ENCODE data around the gene OTUD7B. TPM values are rescaled to one million over a fixed set of nuclear protein-coding genes. Genes with fewer than 3 reads are reported as not detected.
A peak's percentile ranks its signal among the peaks of the same experiment; 100 is the strongest.

The OTUD7B gene
- total RNA-seq, 2 donors from 2014 or later = 30.3 to 34.8 TPM

- Mint-ChIP-seq H3K4me1 (ENCODE audit: low read depth) (no peaks in the 10 kb centered on the region), H3K36me3 (ENCODE audit: insufficient read depth in 2 of 2) (no peaks in the 10 kb centered on the region), H3K27ac (no peak overlapping the region), H3K9me3 (no peaks in the 10 kb centered on the region), H3K4me3 (no peak overlapping the region), H3K27me3 (ENCODE audit: low read depth) (no peaks in the 10 kb centered on the region)
- DNase-seq (no peak), ATAC-seq (replicated peaks in 1 of 2) (no peak)
These were observed 7.6 kb upstream of the OTUD7B start for GRCh38 chr1:150018165-150018564.

DNA sequence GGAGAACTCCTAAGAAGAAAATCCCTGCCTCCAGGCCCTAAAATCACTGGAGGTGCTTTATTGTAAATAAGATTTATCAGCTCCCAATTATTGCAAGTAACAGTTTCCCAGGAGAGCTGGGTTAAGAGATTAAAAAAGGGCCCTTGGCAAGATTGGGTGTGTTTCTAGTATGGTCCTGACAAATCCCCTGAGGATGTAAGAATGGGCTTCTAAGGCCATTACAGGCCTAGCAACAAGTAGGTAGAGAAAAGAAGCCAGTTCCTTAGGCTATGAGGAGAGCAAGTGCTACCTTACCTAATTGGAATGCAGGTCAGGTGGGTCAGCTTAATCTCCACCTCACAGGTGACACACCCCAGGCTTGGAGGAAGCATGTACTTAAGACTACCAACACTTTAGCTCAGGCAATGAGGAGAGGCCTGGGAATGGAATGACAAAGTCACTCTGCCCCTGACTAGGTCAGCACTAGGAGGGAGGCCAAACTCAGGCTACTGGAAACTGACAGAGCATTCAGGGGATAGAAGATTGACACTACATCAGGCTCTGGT is 6.8 kb upstream of the OTUD7B start:
- Mint-ChIP-seq H3K27ac (no peak overlapping the region), H3K4me3 (no peak overlapping the region), H3K9me3 (no peaks in the 10 kb centered on the region), H3K27me3 (ENCODE audit: low read depth) (no peaks in the 10 kb centered on the region), H3K36me3 (ENCODE audit: insufficient read depth in 2 of 2) (no peaks in the 10 kb centered on the region), H3K4me1 (ENCODE audit: low read depth) (no peaks in the 10 kb centered on the region)
- ATAC-seq (replicated peaks in 1 of 2) (no peak), DNase-seq (no peak)

- DNase-seq (no peak), ATAC-seq (replicated peaks in 1 of 2) (no peak)
- no peak overlapping the region for H3K4me3 Mint-ChIP-seq
- H3K27ac Mint-ChIP-seq = no peak overlapping the region
- H3K27me3 Mint-ChIP-seq (ENCODE audit: low read depth) = no peaks in the 10 kb centered on the region
- H3K4me1 Mint-ChIP-seq (ENCODE audit: low read depth) = no peaks in the 10 kb centered on the region
- no peaks in the 10 kb centered on the region for H3K9me3 Mint-ChIP-seq
- no peaks in the 10 kb centered on the region for H3K36me3 Mint-ChIP-seq (ENCODE audit: insufficient read depth in 2 of 2)
These were observed 5.2 kb upstream of the OTUD7B start for GRCh38 chr1:150015651-150016131.

GRCh38 chr1:150012611-150013010 is 2.1 kb upstream of the OTUD7B start:
- Mint-ChIP-seq H3K27ac (no peak overlapping the region), H3K36me3 (ENCODE audit: insufficient read depth in 2 of 2) (peaks cover 5% of the 10 kb centered on the region in 2 donors), H3K4me1 (ENCODE audit: low read depth) (peaks cover 19% of the 10 kb centered on the region), H3K4me3 (no peak overlapping the region), H3K9me3 (no peaks in the 10 kb centered on the region), H3K27me3 (ENCODE audit: low read depth) (no peaks in the 10 kb centered on the region)
- DNase-seq (no peak), ATAC-seq (replicated peaks in 1 of 2) (no peak)

- DNase-seq (peak; percentile 71 to 76), ATAC-seq (replicated peaks in 1 of 2) (peak; percentile 71)
- Mint-ChIP-seq H3K27ac (peak overlapping the region; percentile 99), H3K27me3 (ENCODE audit: low read depth) (no peaks in the 10 kb centered on the region), H3K4me3 (peak overlapping the region; percentile 94 to 97), H3K36me3 (ENCODE audit: insufficient read depth in 2 of 2) (peaks cover 7 to 12% of the 10 kb centered on the region in 2 donors), H3K9me3 (no peaks in the 10 kb centered on the region), H3K4me1 (ENCODE audit: low read depth) (peaks cover 39% of the 10 kb centered on the region)
These were observed 728 bp downstream of the OTUD7B start for GRCh38 chr1:150009604-150010392.

GRCh38 chr1:150008699-150009098 is 1.8 kb downstream of the OTUD7B start:
- no peaks in the 10 kb centered on the region for H3K9me3 Mint-ChIP-seq
- H3K36me3 Mint-ChIP-seq (ENCODE audit: insufficient read depth in 2 of 2) = peaks cover 10 to 19% of the 10 kb centered on the region in 2 donors
- no peaks in the 10 kb centered on the region for H3K27me3 Mint-ChIP-seq (ENCODE audit: low read depth)
- H3K27ac Mint-ChIP-seq = no peak overlapping the region
- H3K4me1 Mint-ChIP-seq (ENCODE audit: low read depth) = peaks cover 50% of the 10 kb centered on the region
- ATAC-seq (replicated peaks in 1 of 2) (no peak), DNase-seq (no peak)
- peak overlapping the region; percentile 94 to 97 for H3K4me3 Mint-ChIP-seq

DNA sequence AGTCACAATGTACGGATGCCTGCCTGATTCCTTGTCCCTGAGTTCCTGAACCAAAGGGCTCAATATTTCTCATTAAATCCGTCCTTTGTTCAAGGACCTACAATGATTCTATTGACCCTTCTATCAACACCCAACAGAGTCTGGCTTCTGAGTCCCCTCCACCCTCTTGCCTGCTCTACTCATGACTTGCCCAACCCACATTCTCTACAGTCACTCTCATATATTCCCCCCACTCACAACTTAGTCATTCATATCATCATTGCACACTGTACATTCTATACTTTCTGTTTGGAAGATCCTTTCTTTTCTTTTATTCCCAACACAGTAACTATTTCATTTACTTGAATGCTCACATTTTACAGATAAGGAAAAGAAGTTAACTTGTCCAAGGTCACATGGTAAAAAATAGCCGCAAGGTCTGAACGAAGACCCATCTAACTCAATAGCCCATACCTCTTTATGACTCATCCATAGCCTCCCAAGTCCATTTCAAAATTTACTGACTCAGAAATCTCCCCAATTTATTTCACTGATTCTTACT is 3.6 kb downstream of the OTUD7B start:
- Mint-ChIP-seq H3K9me3 (no peaks in the 10 kb centered on the region), H3K4me1 (ENCODE audit: low read depth) (peaks cover 66% of the 10 kb centered on the region), H3K27ac (peak overlapping the region; percentile 12), H3K4me3 (peak overlapping the region; percentile 94 to 97), H3K36me3 (ENCODE audit: insufficient read depth in 2 of 2) (peaks cover 14 to 22% of the 10 kb centered on the region in 2 donors), H3K27me3 (ENCODE audit: low read depth) (no peaks in the 10 kb centered on the region)
- DNase-seq = peak in 1 of 2 donors; percentile 41
- peak; percentile 76 to 81 for ATAC-seq (replicated peaks in 1 of 2)

DNA sequence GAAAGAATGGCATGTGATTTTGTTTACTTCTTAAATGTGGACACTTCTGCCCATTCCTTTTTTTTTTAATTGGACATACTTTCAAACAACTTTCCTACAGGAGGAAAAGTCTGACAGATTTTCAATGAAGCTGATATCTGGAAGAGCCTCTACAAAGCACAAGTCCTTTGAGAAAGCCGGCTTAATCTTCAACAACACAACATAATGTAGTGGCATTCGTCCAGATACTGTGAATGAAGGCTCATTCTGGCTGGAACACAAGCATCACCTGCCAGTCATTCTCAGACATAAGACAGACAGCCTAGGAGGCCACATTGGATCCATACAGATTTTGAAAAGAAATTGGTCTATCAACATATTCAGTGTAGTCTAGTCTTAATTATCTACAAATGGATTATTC is 4.9 kb downstream of the OTUD7B start:
- no peak overlapping the region for H3K27ac Mint-ChIP-seq
- peaks cover 14 to 27% of the 10 kb centered on the region in 2 donors for H3K36me3 Mint-ChIP-seq (ENCODE audit: insufficient read depth in 2 of 2)
- no peaks in the 10 kb centered on the region for H3K27me3 Mint-ChIP-seq (ENCODE audit: low read depth)
- H3K4me3 Mint-ChIP-seq = no peak overlapping the region
- ATAC-seq (replicated peaks in 1 of 2) = no peak
- no peaks in the 10 kb centered on the region for H3K9me3 Mint-ChIP-seq
- H3K4me1 Mint-ChIP-seq (ENCODE audit: low read depth) = peaks cover 76% of the 10 kb centered on the region
- no peak for DNase-seq

DNA sequence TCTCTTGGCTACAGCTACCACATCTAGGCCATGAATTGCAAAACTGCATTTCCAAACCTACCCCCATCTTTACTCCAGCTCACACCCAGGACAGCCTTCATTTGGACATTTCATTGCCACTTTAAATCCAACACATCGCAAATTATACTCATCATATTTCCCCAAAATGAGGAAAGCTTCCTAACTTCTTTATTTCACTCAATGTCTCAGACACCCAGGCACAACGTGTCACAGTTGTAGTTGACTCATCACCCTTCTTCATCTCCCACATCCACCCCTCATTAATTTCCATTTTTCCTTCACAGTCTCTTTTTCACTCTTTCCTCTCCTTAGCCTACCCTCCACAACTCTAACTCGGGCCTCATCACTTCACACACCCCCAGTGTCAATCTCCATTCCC is 6.7 kb downstream of the OTUD7B start:
- H3K9me3 Mint-ChIP-seq = no peaks in the 10 kb centered on the region
- no peak overlapping the region for H3K4me3 Mint-ChIP-seq
- peak overlapping the region; percentile 29 for H3K27ac Mint-ChIP-seq
- H3K27me3 Mint-ChIP-seq (ENCODE audit: low read depth) = no peaks in the 10 kb centered on the region
- peaks cover 85% of the 10 kb centered on the region for H3K4me1 Mint-ChIP-seq (ENCODE audit: low read depth)
- peaks cover 11 to 30% of the 10 kb centered on the region in 2 donors for H3K36me3 Mint-ChIP-seq (ENCODE audit: insufficient read depth in 2 of 2)
- DNase-seq = no peak
- no peak for ATAC-seq (replicated peaks in 1 of 2)

DNA sequence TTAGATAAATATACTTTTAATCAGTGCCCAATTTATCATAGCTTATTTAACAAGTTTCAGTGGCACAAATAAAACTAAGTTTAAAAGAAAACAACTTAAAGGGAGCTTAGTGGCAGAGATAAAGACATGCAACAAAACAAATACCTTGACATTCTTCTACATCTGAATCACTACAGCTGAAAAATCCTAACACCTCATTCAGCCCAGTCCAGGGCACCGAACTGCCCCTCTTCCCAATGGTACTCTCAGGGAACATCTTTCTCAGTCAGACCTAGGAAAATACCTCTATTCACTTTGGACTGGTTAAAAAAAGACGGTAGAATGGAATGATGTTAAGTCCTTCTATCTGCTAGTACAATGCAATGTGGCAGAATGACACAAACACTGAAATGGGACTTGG is 8.3 kb downstream of the OTUD7B start:
- Mint-ChIP-seq H3K36me3 (ENCODE audit: insufficient read depth in 2 of 2) (peaks cover 11 to 33% of the 10 kb centered on the region in 2 donors), H3K27me3 (ENCODE audit: low read depth) (no peaks in the 10 kb centered on the region), H3K4me3 (no peak overlapping the region), H3K4me1 (ENCODE audit: low read depth) (peaks cover 85% of the 10 kb centered on the region), H3K27ac (no peak overlapping the region), H3K9me3 (no peaks in the 10 kb centered on the region)
- DNase-seq = no peak
- ATAC-seq (replicated peaks in 1 of 2) = no peak

GRCh38 chr1:150001415-150001814 is 9.1 kb downstream of the OTUD7B start:
- H3K36me3 Mint-ChIP-seq (ENCODE audit: insufficient read depth in 2 of 2) = peaks cover 10 to 34% of the 10 kb centered on the region in 2 donors
- DNase-seq = no peak
- no peak for ATAC-seq (replicated peaks in 1 of 2)
- no peaks in the 10 kb centered on the region for H3K9me3 Mint-ChIP-seq
- no peak overlapping the region for H3K27ac Mint-ChIP-seq
- H3K27me3 Mint-ChIP-seq (ENCODE audit: low read depth) = no peaks in the 10 kb centered on the region
- no peak overlapping the region for H3K4me3 Mint-ChIP-seq
- peaks cover 86% of the 10 kb centered on the region for H3K4me1 Mint-ChIP-seq (ENCODE audit: low read depth)

GRCh38 chr1:149997585-149998262 is 12.8 kb downstream of the OTUD7B start:
- Mint-ChIP-seq H3K27ac (peak overlapping the region; percentile 5), H3K36me3 (ENCODE audit: insufficient read depth in 2 of 2) (peaks cover 5 to 24% of the 10 kb centered on the region in 2 donors), H3K4me1 (ENCODE audit: low read depth) (peaks cover 75% of the 10 kb centered on the region), H3K27me3 (ENCODE audit: low read depth) (no peaks in the 10 kb centered on the region), H3K4me3 (peak overlapping the region; percentile 35 to 42), H3K9me3 (no peaks in the 10 kb centered on the region)
- ATAC-seq (replicated peaks in 1 of 2) = peak; percentile 68 to 79
- DNase-seq = peak in 1 of 2 donors; percentile 53

GRCh38 chr1:149995927-149996326 is 14.6 kb downstream of the OTUD7B start:
- Mint-ChIP-seq H3K4me3 (peak overlapping the region; percentile 65 to 76), H3K36me3 (ENCODE audit: insufficient read depth in 2 of 2) (peaks cover 5 to 20% of the 10 kb centered on the region in 2 donors), H3K27ac (peak overlapping the region; percentile 86), H3K4me1 (ENCODE audit: low read depth) (peaks cover 59% of the 10 kb centered on the region), H3K9me3 (no peaks in the 10 kb centered on the region), H3K27me3 (ENCODE audit: low read depth) (no peaks in the 10 kb centered on the region)
- DNase-seq (peak; percentile 12 to 33), ATAC-seq (replicated peaks in 1 of 2) (peak; percentile 88 to 92)
